Epithelial cell of proximal tubule (primary cell): ENCODE data around the gene GCNT4. TPM values are rescaled to one million over a fixed set of nuclear protein-coding genes. Genes with fewer than 3 reads are reported as not detected.

Experiments
- DNase-seq: peaks from one replicate; pipeline ENCODE4 v3.0.0-alpha.2; 2011; ENCODE audit warnings: low read depth
- H3K4me3 ChIP-seq: 2 replicates; pipeline ENCODE4 v1.5.1; 2011; ENCODE audit warnings: low read depth, mild to moderate bottlenecking, low read length
- total RNA-seq: library from RNA; depleted of rRNA; stranded (reverse); fragments of >200 nt; gene quantifications from 2 replicates; pipeline ENCODE4 v1.2.3, GENCODE V29; 2015
- TF ChIP-seq, protein P1 (sequence below): conservative IDR thresholded peaks from 2 replicates; pipeline ENCODE4 v1.5.1; 2012; ENCODE audit warnings: low read depth, mild to moderate bottlenecking, low read length

The GCNT4 gene
- total RNA-seq, 1 donor from 2014 or later, result 2.3 TPM

GRCh38 chr5:75005561-75005960, 46.8 kb downstream of the GCNT4 start:
- no peak overlapping the region for H3K4me3 ChIP-seq
- TF ChIP-seq, protein P1, sequence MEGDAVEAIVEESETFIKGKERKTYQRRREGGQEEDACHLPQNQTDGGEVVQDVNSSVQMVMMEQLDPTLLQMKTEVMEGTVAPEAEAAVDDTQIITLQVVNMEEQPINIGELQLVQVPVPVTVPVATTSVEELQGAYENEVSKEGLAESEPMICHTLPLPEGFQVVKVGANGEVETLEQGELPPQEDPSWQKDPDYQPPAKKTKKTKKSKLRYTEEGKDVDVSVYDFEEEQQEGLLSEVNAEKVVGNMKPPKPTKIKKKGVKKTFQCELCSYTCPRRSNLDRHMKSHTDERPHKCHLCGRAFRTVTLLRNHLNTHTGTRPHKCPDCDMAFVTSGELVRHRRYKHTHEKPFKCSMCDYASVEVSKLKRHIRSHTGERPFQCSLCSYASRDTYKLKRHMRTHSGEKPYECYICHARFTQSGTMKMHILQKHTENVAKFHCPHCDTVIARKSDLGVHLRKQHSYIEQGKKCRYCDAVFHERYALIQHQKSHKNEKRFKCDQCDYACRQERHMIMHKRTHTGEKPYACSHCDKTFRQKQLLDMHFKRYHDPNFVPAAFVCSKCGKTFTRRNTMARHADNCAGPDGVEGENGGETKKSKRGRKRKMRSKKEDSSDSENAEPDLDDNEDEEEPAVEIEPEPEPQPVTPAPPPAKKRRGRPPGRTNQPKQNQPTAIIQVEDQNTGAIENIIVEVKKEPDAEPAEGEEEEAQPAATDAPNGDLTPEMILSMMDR, result no peak
- DNase-seq, result no peak

Other genes starting within 250 kb of the GCNT4 start
- 8.9 and 11.1 TPM in 2 replicates for gene FAM169A, start 186.2 kb downstream of the GCNT4 start, total RNA-seq
- 0.12 and 0.14 TPM in 2 replicates for gene ANKRD31, start 184.3 kb upstream of the GCNT4 start, total RNA-seq